ENCODE measurements around the gene MAPKBP1.

Gene MAPKBP1

DNA sequence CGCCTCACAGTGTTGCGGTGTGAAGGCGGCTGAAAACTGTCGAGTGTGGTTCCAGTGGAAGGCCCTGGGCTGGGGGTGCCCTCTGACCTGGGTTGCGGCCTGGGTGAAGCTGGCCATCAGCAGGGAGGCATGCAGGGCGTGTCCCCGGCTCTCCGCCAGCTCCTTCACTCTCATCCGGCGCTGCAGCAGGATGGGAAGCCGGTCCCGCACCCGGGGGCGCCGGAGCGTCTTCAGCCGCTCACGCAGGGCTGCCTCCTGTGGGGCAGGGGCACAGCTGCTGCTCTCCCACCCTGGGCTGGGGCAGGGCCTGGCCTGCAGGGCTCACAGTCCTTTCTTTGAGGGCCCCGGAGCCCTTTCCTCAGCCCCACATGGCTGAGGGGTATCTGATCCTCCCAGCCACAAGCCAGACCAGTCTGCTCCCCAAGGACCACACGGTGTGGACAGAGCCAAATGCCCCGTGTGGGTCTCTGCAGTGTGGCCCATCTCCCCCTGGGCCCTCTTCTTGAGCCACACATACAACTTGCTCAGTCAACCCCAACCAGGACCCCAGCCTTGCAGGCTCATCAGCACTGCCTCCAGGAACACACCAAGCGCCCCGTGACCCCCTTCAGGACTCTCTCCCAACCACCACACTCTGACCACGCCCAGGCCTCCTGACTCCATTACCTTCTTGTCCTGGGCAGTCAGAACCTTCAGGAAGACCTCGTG, 92.7 kb downstream of the MAPKBP1 start:
- H3K27ac ChIP-seq (ENCODE audit: low read length) = no peak overlapping the region
- H3K36me3 ChIP-seq (ENCODE audit: control insufficient read depth, insufficient read depth, low read length) = no peaks in the 10 kb centered on the region
- no peaks in the 10 kb centered on the region for H3K4me1 ChIP-seq (ENCODE audit: control insufficient read depth, insufficient read depth, low read length)
- DNase-seq (ENCODE audit: low read depth, low spot score) = no peak
- H3K9me3 ChIP-seq (ENCODE audit: control insufficient read depth, insufficient read depth, low read length) = no peaks in the 10 kb centered on the region
- H3K4me3 ChIP-seq (ENCODE audit: low read length) = no peak overlapping the region
- WGBS (ENCODE audit: insufficient coverage, insufficient read length) = no CpG with 5 or more reads among the region's 25 CpGs
- no peaks in the 10 kb centered on the region for H3K27me3 ChIP-seq (ENCODE audit: control insufficient read depth, insufficient read depth, low read length)

- Histone ChIP-seq H3K27me3 (ENCODE audit: control insufficient read depth, insufficient read depth, low read length) (no peaks in the 10 kb centered on the region), H3K27ac (ENCODE audit: low read length) (no peak overlapping the region), H3K4me1 (ENCODE audit: control insufficient read depth, insufficient read depth, low read length) (no peaks in the 10 kb centered on the region), H3K36me3 (ENCODE audit: control insufficient read depth, insufficient read depth, low read length) (no peaks in the 10 kb centered on the region), H3K4me3 (ENCODE audit: low read length) (no peak overlapping the region), H3K9me3 (ENCODE audit: control insufficient read depth, insufficient read depth, low read length) (no peaks in the 10 kb centered on the region)
- DNase-seq (ENCODE audit: low read depth, low spot score) = no peak
- no CpG with 5 or more reads among the region's 15 CpGs for WGBS (ENCODE audit: insufficient coverage, insufficient read length)
Measured at GRCh38 chr15:41868321-41868720, 94.0 kb downstream of the MAPKBP1 start.

- H3K36me3 ChIP-seq (ENCODE audit: control insufficient read depth, insufficient read depth, low read length) = no peaks in the 10 kb centered on the region
- H3K27me3 ChIP-seq (ENCODE audit: control insufficient read depth, insufficient read depth, low read length) = no peaks in the 10 kb centered on the region
- WGBS (ENCODE audit: insufficient coverage, insufficient read length) = no CpG with 5 or more reads among the region's 42 CpGs
- H3K4me1 ChIP-seq (ENCODE audit: control insufficient read depth, insufficient read depth, low read length) = no peaks in the 10 kb centered on the region
- no peak overlapping the region for H3K27ac ChIP-seq (ENCODE audit: low read length)
- no peaks in the 10 kb centered on the region for H3K9me3 ChIP-seq (ENCODE audit: control insufficient read depth, insufficient read depth, low read length)
- DNase-seq (ENCODE audit: low read depth, low spot score) = no peak
- H3K4me3 ChIP-seq (ENCODE audit: low read length) = no peak overlapping the region
Measured at GRCh38 chr15:41869770-41870688, 95.7 kb downstream of the MAPKBP1 start.

GRCh38 chr15:41870689-41871081, 96.4 kb downstream of the MAPKBP1 start:
- Histone ChIP-seq H3K9me3 (ENCODE audit: control insufficient read depth, insufficient read depth, low read length) (no peaks in the 10 kb centered on the region), H3K4me3 (ENCODE audit: low read length) (no peak overlapping the region), H3K27ac (ENCODE audit: low read length) (no peak overlapping the region), H3K4me1 (ENCODE audit: control insufficient read depth, insufficient read depth, low read length) (no peaks in the 10 kb centered on the region), H3K27me3 (ENCODE audit: control insufficient read depth, insufficient read depth, low read length) (no peaks in the 10 kb centered on the region), H3K36me3 (ENCODE audit: control insufficient read depth, insufficient read depth, low read length) (no peaks in the 10 kb centered on the region)
- no CpG with 5 or more reads among the region's 9 CpGs for WGBS (ENCODE audit: insufficient coverage, insufficient read length)
- no peak for DNase-seq (ENCODE audit: low read depth, low spot score)

- Histone ChIP-seq H3K4me1 (ENCODE audit: control insufficient read depth, insufficient read depth, low read length) (no peaks in the 10 kb centered on the region), H3K27me3 (ENCODE audit: control insufficient read depth, insufficient read depth, low read length) (no peaks in the 10 kb centered on the region), H3K9me3 (ENCODE audit: control insufficient read depth, insufficient read depth, low read length) (no peaks in the 10 kb centered on the region), H3K27ac (ENCODE audit: low read length) (no peak overlapping the region), H3K36me3 (ENCODE audit: control insufficient read depth, insufficient read depth, low read length) (no peaks in the 10 kb centered on the region), H3K4me3 (ENCODE audit: low read length) (no peak overlapping the region)
- no CpG with 5 or more reads among the region's 19 CpGs for WGBS (ENCODE audit: insufficient coverage, insufficient read length)
- no peak for DNase-seq (ENCODE audit: low read depth, low spot score)
Measured at GRCh38 chr15:41871175-41871905, 97.1 kb downstream of the MAPKBP1 start.

GRCh38 chr15:41872166-41872747, 98.0 kb downstream of the MAPKBP1 start:
- Histone ChIP-seq H3K4me3 (ENCODE audit: low read length) (no peak overlapping the region), H3K27me3 (ENCODE audit: control insufficient read depth, insufficient read depth, low read length) (no peaks in the 10 kb centered on the region), H3K27ac (ENCODE audit: low read length) (no peak overlapping the region), H3K9me3 (ENCODE audit: control insufficient read depth, insufficient read depth, low read length) (no peaks in the 10 kb centered on the region), H3K36me3 (ENCODE audit: control insufficient read depth, insufficient read depth, low read length) (no peaks in the 10 kb centered on the region), H3K4me1 (ENCODE audit: control insufficient read depth, insufficient read depth, low read length) (no peaks in the 10 kb centered on the region)
- DNase-seq (ENCODE audit: low read depth, low spot score) = no peak
- 100% methylated on average over 1 of the region's 9 CpGs for whole genome bisulfite sequencing (ENCODE audit: insufficient coverage, insufficient read length)

DNA sequence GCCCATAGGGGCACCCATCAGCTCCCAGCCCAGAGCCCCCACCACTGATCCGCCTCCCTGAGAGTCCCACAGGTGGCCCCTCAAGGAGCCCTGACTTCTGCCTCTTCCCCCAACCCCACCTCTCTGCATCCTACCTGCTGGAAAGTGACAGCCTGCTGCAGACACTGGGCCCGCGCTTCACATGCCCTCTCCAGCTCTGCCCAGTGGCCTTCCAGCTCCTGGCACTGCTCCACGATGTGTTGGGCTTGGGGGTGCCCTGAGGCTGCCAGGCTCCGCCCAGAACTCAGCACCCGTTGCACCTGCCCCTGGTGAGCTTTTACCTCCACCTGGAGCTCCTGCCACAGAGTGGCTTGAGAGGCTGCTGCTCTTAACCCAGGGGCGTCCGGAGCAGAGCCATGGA, 99.4 kb downstream of the MAPKBP1 start:
- Histone ChIP-seq H3K27ac (ENCODE audit: low read length) (no peak overlapping the region), H3K36me3 (ENCODE audit: control insufficient read depth, insufficient read depth, low read length) (no peaks in the 10 kb centered on the region), H3K27me3 (ENCODE audit: control insufficient read depth, insufficient read depth, low read length) (no peaks in the 10 kb centered on the region), H3K9me3 (ENCODE audit: control insufficient read depth, insufficient read depth, low read length) (no peaks in the 10 kb centered on the region), H3K4me3 (ENCODE audit: low read length) (no peak overlapping the region), H3K4me1 (ENCODE audit: control insufficient read depth, insufficient read depth, low read length) (no peaks in the 10 kb centered on the region)
- no peak for DNase-seq (ENCODE audit: low read depth, low spot score)
- no CpG with 5 or more reads among the region's 8 CpGs for WGBS (ENCODE audit: insufficient coverage, insufficient read length)

- no peaks in the 10 kb centered on the region for H3K4me1 ChIP-seq (ENCODE audit: control insufficient read depth, insufficient read depth, low read length)
- H3K36me3 ChIP-seq (ENCODE audit: control insufficient read depth, insufficient read depth, low read length) = no peaks in the 10 kb centered on the region
- no CpG with 5 or more reads among the region's 12 CpGs for WGBS (ENCODE audit: insufficient coverage, insufficient read length)
- H3K4me3 ChIP-seq (ENCODE audit: low read length) = no peak overlapping the region
- no peaks in the 10 kb centered on the region for H3K27me3 ChIP-seq (ENCODE audit: control insufficient read depth, insufficient read depth, low read length)
- no peak for DNase-seq (ENCODE audit: low read depth, low spot score)
- H3K27ac ChIP-seq (ENCODE audit: low read length) = no peak overlapping the region
- no peaks in the 10 kb centered on the region for H3K9me3 ChIP-seq (ENCODE audit: control insufficient read depth, insufficient read depth, low read length)
Measured at GRCh38 chr15:41874736-41875135, 100.5 kb downstream of the MAPKBP1 start.

DNA sequence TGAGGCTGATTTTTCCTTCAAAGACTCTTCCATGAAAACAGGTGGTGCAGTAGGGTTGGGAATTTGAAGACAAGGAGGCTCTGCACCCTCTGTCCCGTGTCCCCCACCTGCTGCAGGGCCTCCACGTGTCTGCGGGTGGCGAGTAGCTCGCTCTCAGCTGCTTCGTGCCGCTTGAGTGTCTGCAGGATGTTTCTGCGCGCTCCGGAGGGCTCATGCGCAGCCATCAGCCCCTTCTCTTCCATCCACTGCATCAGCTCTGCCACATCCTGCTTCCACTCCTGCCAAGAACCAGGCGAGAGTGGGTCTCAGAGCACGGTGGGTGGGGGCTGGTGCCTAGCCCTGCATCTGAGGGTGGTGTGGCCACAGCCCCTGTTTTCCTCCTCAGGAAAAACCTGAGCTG, 101.7 kb downstream of the MAPKBP1 start:
- no peaks in the 10 kb centered on the region for H3K36me3 ChIP-seq (ENCODE audit: control insufficient read depth, insufficient read depth, low read length)
- H3K27ac ChIP-seq (ENCODE audit: low read length) = no peak overlapping the region
- no CpG with 5 or more reads among the region's 13 CpGs for WGBS (ENCODE audit: insufficient coverage, insufficient read length)
- no peaks in the 10 kb centered on the region for H3K9me3 ChIP-seq (ENCODE audit: control insufficient read depth, insufficient read depth, low read length)
- no peak for DNase-seq (ENCODE audit: low read depth, low spot score)
- H3K4me1 ChIP-seq (ENCODE audit: control insufficient read depth, insufficient read depth, low read length) = no peaks in the 10 kb centered on the region
- H3K27me3 ChIP-seq (ENCODE audit: control insufficient read depth, insufficient read depth, low read length) = peaks cover 3% of the 10 kb centered on the region; the same call in 1 of the 2 replicates
- no peak overlapping the region for H3K4me3 ChIP-seq (ENCODE audit: low read length)

- H3K27me3 ChIP-seq (ENCODE audit: control insufficient read depth, insufficient read depth, low read length) = peaks cover 9% of the 10 kb centered on the region; the same call in 1 of the 2 replicates
- no peaks in the 10 kb centered on the region for H3K36me3 ChIP-seq (ENCODE audit: control insufficient read depth, insufficient read depth, low read length)
- WGBS (ENCODE audit: insufficient coverage, insufficient read length) = no CpG with 5 or more reads among the region's 12 CpGs
- H3K9me3 ChIP-seq (ENCODE audit: control insufficient read depth, insufficient read depth, low read length) = no peaks in the 10 kb centered on the region
- H3K4me1 ChIP-seq (ENCODE audit: control insufficient read depth, insufficient read depth, low read length) = peaks cover 2% of the 10 kb centered on the region; the same call in 1 of the 2 replicates
- no peak overlapping the region for H3K27ac ChIP-seq (ENCODE audit: low read length)
- no peak for DNase-seq (ENCODE audit: low read depth, low spot score)
- no peak overlapping the region for H3K4me3 ChIP-seq (ENCODE audit: low read length)
Measured at GRCh38 chr15:41876689-41877088, 102.4 kb downstream of the MAPKBP1 start.
